ENCODE data around the gene NR5A2.

GRCh38 chr1:200053091-200053490 lies 25.6 kb downstream of the NR5A2 start:
- TF ChIP-seq CTCF (IDR thresholded peaks at IDR 0.05) = no peak
- no peak for TF ChIP-seq POLR2A (IDR thresholded peaks at IDR 0.05)
